ENCODE data around the gene MRPL21. TPM values are rescaled to one million over a fixed set of nuclear protein-coding genes. Genes with fewer than 3 reads are reported as not detected.

Gene MRPL21
- polyA plus RNA-seq, 1 experiment = 46.8 TPM

GRCh38 chr11:68841718-68842426 is 61.8 kb downstream of the MRPL21 start, which contains the start of gene CPT1A:
Gene CPT1A, minus strand, starts transcription at chr11:68841916. Its CDS starts 26,442 bp downstream, at chr11:68815474.
- CTCF ChIA-PET = no interaction called here
- POLR2A ChIA-PET = interaction anchor here (0.5 kb wide), 1 partner anchor 39 kb away, joined by 5 read pairs; no protein-coding TSS in a partner anchor
- no peak for TF ChIP-seq CTCF (IDR thresholded peaks at IDR 0.05; ENCODE audit: low read depth, low read length)
- H3K27ac ChIP-seq (ENCODE audit: low read depth, low read length) = no peak within 1 kb of the TSS
- H3K4me3 ChIP-seq (ENCODE audit: low read depth, low read length) = peak within 1 kb of the TSS; percentile 72
- peaks cover under 1% of the 10 kb centered on the region for H3K27me3 ChIP-seq (ENCODE audit: control insufficient read depth, insufficient read depth, low read length)
- H3K9me3 ChIP-seq (ENCODE audit: control insufficient read depth, insufficient read depth, low read length) = no peaks in the 10 kb centered on the region
- no peak for DNase-seq (ENCODE audit: low read depth, low spot score)

Other genes with a start within 250 kb of the MRPL21 start
- 1.8 and 1.9 TPM in 2 replicates for gene GAL, start 219.3 kb downstream of the MRPL21 start, polyA plus RNA-seq (2011; rRNA removed)
- 0.79 TPM in 2 replicates for gene TESMIN, start 152.3 kb downstream of the MRPL21 start, polyA plus RNA-seq (2011; rRNA removed)
- 12.4 and 18.9 TPM in 2 replicates for gene CPT1A, start 61.9 kb downstream of the MRPL21 start, polyA plus RNA-seq (2011; rRNA removed)
- gene IGHMBP2, start 59 bp upstream of the MRPL21 start, polyA plus RNA-seq (2011; rRNA removed) = 8.7 and 9.1 TPM in 2 replicates
- not detected in 2 replicates for gene MRGPRD, start 77.2 kb upstream of the MRPL21 start, polyA plus RNA-seq (2011; rRNA removed)
- gene MRGPRF, start 109.4 kb upstream of the MRPL21 start, polyA plus RNA-seq (2011; rRNA removed) = 28.6 and 34.4 TPM in 2 replicates
- gene TPCN2, start 145.1 kb upstream of the MRPL21 start, polyA plus RNA-seq (2011; rRNA removed) = 6.4 and 7.4 TPM in 2 replicates

All from AG04450 (cell line).